ENCODE data around the gene LTBP3.

Gene LTBP3

DNA sequence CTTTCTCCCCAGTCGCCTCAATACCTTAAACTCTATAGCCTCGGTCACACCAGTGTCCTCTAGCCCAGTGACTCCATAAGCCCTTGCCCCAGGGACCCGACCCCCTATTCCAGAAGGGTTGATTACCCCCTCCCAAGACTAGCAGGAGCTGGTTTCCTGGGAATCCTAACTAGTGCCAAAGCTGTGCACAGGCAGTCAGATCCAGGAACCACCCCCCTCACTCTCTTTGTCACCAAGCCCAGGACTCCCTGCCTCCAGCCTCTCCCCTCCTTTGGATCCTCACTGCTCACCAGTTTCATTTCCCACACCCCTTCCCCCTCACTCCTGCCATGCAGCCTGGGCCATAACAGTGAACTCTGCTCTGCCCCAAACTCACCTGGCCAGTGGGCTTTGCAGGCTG lies 9.8 kb downstream of the LTBP3 start:
- Histone ChIP-seq H3K36me3 (ENCODE audit: control insufficient read depth in 1 of 2, insufficient read depth in 2 of 2, low read length in 2 of 2) (peaks cover 8 to 16% of the 10 kb centered on the region in 2 donors), H3K27me3 (ENCODE audit: low read depth, low read length) (no peaks in the 10 kb centered on the region), H3K4me3 (ENCODE audit: low read depth in 1 of 2, low read length in 2 of 2) (no peak overlapping the region), H3K9me3 (ENCODE audit: control insufficient read depth in 1 of 2, low read length in 2 of 2) (no peaks in the 10 kb centered on the region), H3K27ac (ENCODE audit: low read length) (no peak overlapping the region), H3K4me1 (ENCODE audit: control insufficient read depth in 1 of 2, insufficient read depth in 2 of 2, low read length in 2 of 2) (peaks cover 0 to 7% of the 10 kb centered on the region in 2 donors)

DNA sequence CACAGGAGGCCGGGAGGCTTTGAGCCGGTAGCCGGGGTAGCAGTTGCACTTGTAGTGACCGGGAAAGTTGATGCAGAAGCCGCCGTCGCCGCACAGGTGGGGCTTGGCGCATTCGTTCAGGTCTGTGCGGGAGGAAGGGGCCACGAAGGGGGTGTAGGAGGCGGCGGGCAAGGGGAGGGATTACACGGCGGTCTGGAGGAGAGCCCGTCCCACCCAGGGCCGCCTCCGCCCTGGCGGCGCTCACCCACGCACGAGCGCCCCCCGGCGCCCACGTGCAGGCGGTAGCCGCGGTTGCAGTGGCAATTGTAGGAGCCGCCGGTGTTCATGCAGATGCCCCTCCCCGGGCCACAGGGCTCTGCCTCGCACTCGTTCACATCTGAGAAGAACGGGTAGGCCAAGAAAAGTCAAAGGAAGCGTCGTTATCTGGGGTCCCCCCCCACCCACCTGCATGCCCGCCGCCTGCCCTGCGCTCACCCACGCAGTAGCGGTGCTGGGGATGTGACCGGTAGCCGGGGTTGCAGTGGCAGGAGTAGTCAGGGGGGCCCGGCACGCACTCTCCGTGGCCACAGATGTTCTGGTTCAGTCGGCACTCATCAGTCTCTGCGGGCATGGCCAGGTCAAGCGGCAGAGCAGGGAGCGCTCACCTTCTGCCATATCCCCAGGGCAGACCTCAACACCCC lies 10.6 kb downstream of the LTBP3 start:
- H3K4me3 ChIP-seq (ENCODE audit: low read depth in 1 of 2, low read length in 2 of 2), result no peak overlapping the region
- no peaks in the 10 kb centered on the region for H3K9me3 ChIP-seq (ENCODE audit: control insufficient read depth in 1 of 2, low read length in 2 of 2)
- H3K27ac ChIP-seq (ENCODE audit: low read length), result no peak overlapping the region
- H3K27me3 ChIP-seq (ENCODE audit: low read depth, low read length), result no peaks in the 10 kb centered on the region
- peaks cover 0 to 7% of the 10 kb centered on the region in 2 donors for H3K4me1 ChIP-seq (ENCODE audit: control insufficient read depth in 1 of 2, insufficient read depth in 2 of 2, low read length in 2 of 2)
- peaks cover 8 to 16% of the 10 kb centered on the region in 2 donors for H3K36me3 ChIP-seq (ENCODE audit: control insufficient read depth in 1 of 2, insufficient read depth in 2 of 2, low read length in 2 of 2)

DNA sequence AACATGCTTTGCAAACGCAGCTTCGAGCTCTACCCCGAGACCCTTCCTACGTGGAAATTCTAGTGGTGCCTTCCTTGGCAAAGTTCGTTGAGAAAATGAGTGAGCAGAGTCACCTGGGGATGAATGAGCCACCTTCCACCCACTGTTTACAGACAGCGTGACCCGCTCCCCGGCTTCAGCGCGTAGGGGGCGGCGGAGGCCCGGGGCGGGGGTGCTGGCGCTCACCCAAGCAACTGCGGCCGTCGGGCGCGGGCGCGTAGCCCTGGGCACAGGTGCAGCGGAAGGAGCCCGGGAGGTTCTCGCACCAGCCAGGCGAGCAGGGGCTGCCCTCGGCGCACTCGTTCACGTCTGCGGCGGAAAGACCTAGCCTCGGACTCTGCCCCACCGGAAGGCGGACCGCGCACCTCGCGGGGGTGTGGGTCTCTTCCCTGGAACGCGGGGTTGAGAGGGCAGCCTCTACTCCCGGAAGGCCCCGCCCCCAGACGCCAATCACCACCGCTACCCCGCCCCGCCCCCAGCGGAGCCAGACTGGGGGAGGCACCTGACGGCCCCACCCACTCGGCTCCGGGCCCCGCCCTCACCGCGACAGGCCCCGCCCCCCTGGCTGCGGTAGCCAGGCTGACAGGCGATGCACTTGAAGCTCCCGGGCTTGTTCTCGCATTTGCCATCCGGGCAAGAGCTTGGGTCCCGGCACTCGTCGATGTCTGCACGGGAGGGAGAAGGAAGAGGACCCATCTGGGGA lies 11.8 kb downstream of the LTBP3 start:
- H3K27me3 ChIP-seq (ENCODE audit: low read depth, low read length), result no peaks in the 10 kb centered on the region
- H3K4me3 ChIP-seq (ENCODE audit: low read depth in 1 of 2, low read length in 2 of 2), result peak overlapping the region; percentile 14 to 34
- peak overlapping the region; percentile 45 for H3K27ac ChIP-seq (ENCODE audit: low read length)
- H3K36me3 ChIP-seq (ENCODE audit: control insufficient read depth in 1 of 2, insufficient read depth in 2 of 2, low read length in 2 of 2), result peaks cover 8% of the 10 kb centered on the region in 2 donors
- H3K4me1 ChIP-seq (ENCODE audit: control insufficient read depth in 1 of 2, insufficient read depth in 2 of 2, low read length in 2 of 2), result peaks cover 3 to 10% of the 10 kb centered on the region in 2 donors
- no peaks in the 10 kb centered on the region for H3K9me3 ChIP-seq (ENCODE audit: control insufficient read depth in 1 of 2, low read length in 2 of 2)

DNA sequence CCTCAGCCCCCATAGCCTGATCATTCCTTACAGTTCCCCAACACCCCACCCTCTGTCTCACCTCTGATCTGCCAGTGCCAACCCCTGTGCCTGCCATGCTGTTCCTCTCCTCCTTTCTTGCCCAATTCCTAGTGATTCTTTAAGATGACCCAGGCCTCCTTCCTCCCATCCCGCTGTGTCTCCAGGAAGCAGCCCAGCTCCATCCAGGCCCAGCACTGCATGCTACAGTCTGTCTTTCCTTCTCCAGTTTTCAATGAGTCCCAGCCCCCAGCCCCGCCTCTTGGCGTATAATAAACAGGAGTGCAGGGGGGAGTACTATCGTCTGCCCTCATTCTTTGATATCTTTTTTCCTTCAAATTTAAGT lies 12.3 kb downstream of the LTBP3 start:
- H3K36me3 ChIP-seq (ENCODE audit: control insufficient read depth in 1 of 2, insufficient read depth in 2 of 2, low read length in 2 of 2), result peaks cover 5 to 8% of the 10 kb centered on the region in 2 donors

DNA sequence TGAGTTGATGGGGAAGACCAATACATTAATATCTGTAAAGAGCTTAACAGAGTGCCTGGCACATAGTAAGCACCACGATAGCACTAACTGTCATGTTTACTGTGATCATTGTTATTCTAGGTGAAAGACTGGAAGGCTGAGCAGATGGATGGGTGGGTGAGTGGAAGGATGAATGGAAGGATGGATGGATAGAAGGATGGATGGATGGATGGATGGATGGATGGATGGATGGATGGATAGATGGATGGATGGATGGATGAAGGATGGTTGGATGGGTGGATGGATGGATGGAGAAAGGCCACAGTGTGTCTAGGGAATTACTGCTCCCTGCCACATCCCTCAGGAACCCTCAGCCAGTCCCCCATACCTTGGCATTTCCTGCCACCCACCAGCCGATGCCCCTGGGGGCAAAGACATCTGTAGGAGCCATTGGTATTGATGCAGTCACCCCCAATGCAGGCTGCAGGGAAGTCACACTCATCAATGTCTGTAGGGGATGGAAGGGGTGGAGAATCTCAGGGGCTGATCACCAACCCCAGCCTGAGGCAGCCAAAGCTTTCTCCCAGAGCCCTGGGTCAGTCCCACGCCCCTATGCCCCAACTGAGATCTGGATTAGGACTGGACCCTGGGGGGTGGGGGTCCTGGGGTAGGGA lies 15.3 kb downstream of the LTBP3 start:
- Histone ChIP-seq H3K36me3 (ENCODE audit: control insufficient read depth in 1 of 2, insufficient read depth in 2 of 2, low read length in 2 of 2) (peaks cover 0 to 17% of the 10 kb centered on the region in 2 donors), H3K4me3 (ENCODE audit: low read depth in 1 of 2, low read length in 2 of 2) (no peak overlapping the region)

More for the DNA sequence above, 12.3 kb downstream of the LTBP3 start:
- Histone ChIP-seq H3K9me3 (ENCODE audit: control insufficient read depth in 1 of 2, low read length in 2 of 2) (no peaks in the 10 kb centered on the region), H3K27me3 (ENCODE audit: low read depth, low read length) (no peaks in the 10 kb centered on the region), H3K4me1 (ENCODE audit: control insufficient read depth in 1 of 2, insufficient read depth in 2 of 2, low read length in 2 of 2) (peaks cover 7 to 14% of the 10 kb centered on the region in 2 donors), H3K4me3 (ENCODE audit: low read depth in 1 of 2, low read length in 2 of 2) (peak overlapping the region in 1 of 2 donors; percentile 34), H3K27ac (ENCODE audit: low read length) (peak overlapping the region; percentile 45)

DNA sequence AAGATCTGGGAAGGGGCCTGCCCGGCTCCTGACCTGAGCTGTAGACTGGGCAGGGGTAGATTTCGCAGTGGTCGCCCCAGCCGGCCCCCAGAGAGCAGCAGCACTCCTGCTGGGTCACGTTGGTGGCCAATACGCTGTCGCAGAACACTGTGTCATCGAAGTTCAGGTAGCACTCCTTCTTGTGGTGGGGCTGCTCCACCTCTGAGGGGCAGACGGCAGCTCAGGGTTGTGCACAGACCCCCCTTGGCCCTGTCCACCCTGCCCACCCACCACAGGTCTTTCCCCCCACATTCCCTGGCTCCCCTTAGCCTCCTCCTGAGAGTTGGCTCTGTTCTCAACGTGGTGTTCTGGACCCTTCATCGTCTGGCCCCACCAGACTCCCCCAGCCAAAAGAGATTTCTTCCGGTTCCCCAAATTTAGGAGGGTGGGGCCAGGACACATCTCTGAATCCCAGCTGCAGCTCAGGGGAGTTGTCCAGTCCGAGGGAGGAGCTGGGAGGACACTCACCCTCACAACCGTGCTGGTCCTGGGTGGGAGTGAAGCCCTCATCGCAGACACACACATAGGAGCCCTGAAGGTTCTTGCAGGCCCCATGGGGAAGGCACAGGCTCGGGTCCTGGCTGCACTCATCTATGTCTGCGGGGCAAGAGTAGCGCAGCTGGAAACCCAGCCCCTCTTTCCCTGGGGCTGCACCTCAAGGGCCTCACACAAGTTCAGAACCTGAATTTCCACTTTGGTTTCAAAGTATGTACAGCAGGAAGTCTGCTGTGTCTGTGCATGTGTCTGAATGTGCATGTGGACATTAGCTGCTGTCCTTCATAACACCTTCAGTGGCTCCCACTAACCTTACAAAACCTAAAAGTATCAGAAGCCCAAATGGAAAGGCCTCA lies 16.8 kb downstream of the LTBP3 start:
- peaks cover under 1 to 30% of the 10 kb centered on the region in 2 donors for H3K36me3 ChIP-seq (ENCODE audit: control insufficient read depth in 1 of 2, insufficient read depth in 2 of 2, low read length in 2 of 2)
- no peaks in the 10 kb centered on the region for H3K9me3 ChIP-seq (ENCODE audit: control insufficient read depth in 1 of 2, low read length in 2 of 2)
- H3K27ac ChIP-seq (ENCODE audit: low read length), result peak overlapping the region; percentile 60
- no peaks in the 10 kb centered on the region for H3K27me3 ChIP-seq (ENCODE audit: low read depth, low read length)
- peak overlapping the region; percentile 30 to 75 for H3K4me3 ChIP-seq (ENCODE audit: low read depth in 1 of 2, low read length in 2 of 2)
- peaks cover 7 to 26% of the 10 kb centered on the region in 2 donors for H3K4me1 ChIP-seq (ENCODE audit: control insufficient read depth in 1 of 2, insufficient read depth in 2 of 2, low read length in 2 of 2)

More for the DNA sequence above, 15.3 kb downstream of the LTBP3 start:
- H3K4me1 ChIP-seq (ENCODE audit: control insufficient read depth in 1 of 2, insufficient read depth in 2 of 2, low read length in 2 of 2), result peaks cover 7 to 28% of the 10 kb centered on the region in 2 donors
- no peak overlapping the region for H3K27ac ChIP-seq (ENCODE audit: low read length)
- H3K27me3 ChIP-seq (ENCODE audit: low read depth, low read length), result no peaks in the 10 kb centered on the region
- H3K9me3 ChIP-seq (ENCODE audit: control insufficient read depth in 1 of 2, low read length in 2 of 2), result no peaks in the 10 kb centered on the region

DNA sequence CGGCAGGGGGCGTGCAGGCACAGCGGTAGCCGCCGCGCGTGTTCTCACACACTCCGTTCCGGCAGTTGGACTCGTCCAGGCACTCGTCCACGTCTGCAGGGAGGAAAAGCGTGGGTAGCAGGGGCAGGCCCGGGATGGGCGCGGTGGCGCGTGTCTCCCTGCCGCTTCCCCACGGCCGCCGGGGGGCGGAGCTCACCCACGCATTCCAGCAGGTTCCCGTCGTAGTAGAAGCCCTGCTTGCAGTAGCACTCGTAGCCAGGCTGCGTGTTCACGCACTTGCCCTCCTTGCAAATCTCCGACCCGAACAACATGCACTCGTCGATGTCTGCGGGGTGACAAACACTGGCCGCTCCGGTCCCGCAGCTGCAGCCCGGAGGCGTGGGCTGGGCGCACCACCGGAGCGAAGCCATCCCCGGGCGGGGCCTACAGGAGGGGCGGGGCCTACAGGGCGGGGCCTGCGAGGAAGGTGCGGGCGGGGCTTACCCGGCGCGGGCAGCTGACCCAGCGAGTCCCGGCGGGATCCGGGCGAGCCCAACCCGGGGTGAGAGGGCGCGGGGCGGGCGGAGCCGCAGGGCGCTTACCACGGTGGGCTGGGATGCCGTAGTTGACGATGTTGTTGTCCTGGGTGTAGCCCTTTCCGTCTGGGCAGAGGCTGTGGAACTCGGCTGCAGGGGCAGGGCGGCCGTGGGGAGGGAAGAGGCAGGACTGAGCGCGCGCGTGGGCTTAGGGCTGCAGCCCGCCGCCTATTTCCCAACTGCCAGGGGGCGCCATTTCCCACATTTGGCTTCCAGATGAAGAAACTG lies 17.7 kb downstream of the LTBP3 start:
- Histone ChIP-seq H3K27ac (ENCODE audit: low read length) (peak overlapping the region; percentile 60), H3K9me3 (ENCODE audit: control insufficient read depth in 1 of 2, low read length in 2 of 2) (no peaks in the 10 kb centered on the region), H3K36me3 (ENCODE audit: control insufficient read depth in 1 of 2, insufficient read depth in 2 of 2, low read length in 2 of 2) (peaks cover 5 to 37% of the 10 kb centered on the region in 2 donors)

DNA sequence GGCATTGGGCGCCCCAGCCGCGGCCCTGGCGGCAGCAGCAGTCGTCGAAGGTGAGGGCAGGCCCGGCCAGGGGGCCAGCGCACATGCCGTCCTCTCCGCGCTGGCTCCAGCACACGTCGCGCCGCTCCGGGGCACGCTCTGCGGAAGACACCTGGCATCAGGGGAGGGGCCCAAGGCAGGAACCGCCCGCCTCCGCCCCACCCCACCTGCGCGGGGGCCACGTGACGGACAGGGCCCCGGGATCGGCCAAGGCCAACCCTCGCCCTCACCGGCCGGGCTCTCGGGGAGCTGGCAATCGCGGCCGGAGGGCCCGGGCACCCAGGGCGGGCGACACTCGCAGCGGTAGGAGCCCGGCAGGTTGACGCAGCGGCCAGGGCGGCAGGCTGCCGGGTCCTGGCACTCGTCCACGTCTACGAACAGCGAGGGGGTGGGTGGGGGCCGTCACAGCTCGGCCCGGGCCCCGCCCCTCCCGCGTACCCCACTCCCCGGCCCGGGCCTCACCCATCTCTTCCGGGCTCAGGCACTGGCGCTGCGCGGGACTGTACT lies 18.3 kb downstream of the LTBP3 start:
- Histone ChIP-seq H3K4me1 (ENCODE audit: control insufficient read depth in 1 of 2, insufficient read depth in 2 of 2, low read length in 2 of 2) (peaks cover 7 to 26% of the 10 kb centered on the region in 2 donors), H3K9me3 (ENCODE audit: control insufficient read depth in 1 of 2, low read length in 2 of 2) (no peaks in the 10 kb centered on the region), H3K4me3 (ENCODE audit: low read depth in 1 of 2, low read length in 2 of 2) (peak overlapping the region; percentile 66 to 75), H3K27me3 (ENCODE audit: low read depth, low read length) (no peaks in the 10 kb centered on the region), H3K27ac (ENCODE audit: low read length) (no peak overlapping the region), H3K36me3 (ENCODE audit: control insufficient read depth in 1 of 2, insufficient read depth in 2 of 2, low read length in 2 of 2) (peaks cover 5 to 38% of the 10 kb centered on the region in 2 donors)

More for the DNA sequence above, 17.7 kb downstream of the LTBP3 start:
- Histone ChIP-seq H3K27me3 (ENCODE audit: low read depth, low read length) (no peaks in the 10 kb centered on the region), H3K4me1 (ENCODE audit: control insufficient read depth in 1 of 2, insufficient read depth in 2 of 2, low read length in 2 of 2) (peaks cover 7 to 26% of the 10 kb centered on the region in 2 donors), H3K4me3 (ENCODE audit: low read depth in 1 of 2, low read length in 2 of 2) (peak overlapping the region; percentile 66 to 75)

DNA sequence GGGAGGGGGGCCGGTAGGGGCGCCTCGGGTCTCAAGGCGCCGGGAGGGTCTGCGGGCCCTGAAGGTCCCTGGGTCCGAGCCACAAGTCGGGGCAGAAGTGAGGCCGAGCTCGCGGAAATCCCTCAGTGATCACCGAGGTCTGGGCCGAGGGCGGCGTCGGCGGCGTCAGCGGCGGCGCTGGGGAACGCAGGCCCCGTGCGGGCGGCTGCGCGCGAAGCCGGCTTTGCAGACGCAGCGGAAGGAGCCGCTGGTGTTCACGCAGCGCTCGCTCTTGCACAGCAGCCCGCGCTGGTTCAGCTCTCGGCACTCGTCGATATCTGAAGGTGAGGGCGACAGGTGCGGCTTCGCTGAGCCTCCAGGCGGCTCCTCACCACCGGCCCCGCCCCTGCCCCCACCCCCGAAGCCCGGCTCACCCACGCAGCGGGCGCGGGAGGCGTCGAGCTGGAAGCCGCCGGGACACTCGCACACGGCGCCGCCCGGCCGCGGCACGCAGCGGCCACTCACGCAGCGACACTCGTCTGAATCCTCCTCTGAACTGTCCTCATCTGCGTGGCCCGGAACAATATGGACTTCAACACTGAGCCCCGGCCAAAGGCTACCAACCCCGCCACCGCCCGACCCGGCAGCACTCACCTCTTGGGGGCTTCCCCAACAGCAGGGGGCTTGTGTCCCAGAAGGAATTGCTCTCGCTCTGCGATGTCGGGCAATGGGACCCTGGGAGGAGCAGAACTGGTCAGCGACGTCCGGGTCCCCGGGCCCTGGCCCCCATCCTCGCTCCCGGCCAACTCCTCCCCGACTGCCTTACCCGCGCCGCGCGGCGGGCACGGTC lies 19.0 kb downstream of the LTBP3 start:
- Histone ChIP-seq H3K27ac (ENCODE audit: low read length) (no peak overlapping the region), H3K4me3 (ENCODE audit: low read depth in 1 of 2, low read length in 2 of 2) (peak overlapping the region in 1 of 2 donors; percentile 75), H3K9me3 (ENCODE audit: control insufficient read depth in 1 of 2, low read length in 2 of 2) (no peaks in the 10 kb centered on the region), H3K36me3 (ENCODE audit: control insufficient read depth in 1 of 2, insufficient read depth in 2 of 2, low read length in 2 of 2) (peaks cover 5 to 41% of the 10 kb centered on the region in 2 donors), H3K4me1 (ENCODE audit: control insufficient read depth in 1 of 2, insufficient read depth in 2 of 2, low read length in 2 of 2) (peaks cover 7 to 26% of the 10 kb centered on the region in 2 donors), H3K27me3 (ENCODE audit: low read depth, low read length) (no peaks in the 10 kb centered on the region)
